Measurements from ENCODE around the gene PDE4D.

DNA sequence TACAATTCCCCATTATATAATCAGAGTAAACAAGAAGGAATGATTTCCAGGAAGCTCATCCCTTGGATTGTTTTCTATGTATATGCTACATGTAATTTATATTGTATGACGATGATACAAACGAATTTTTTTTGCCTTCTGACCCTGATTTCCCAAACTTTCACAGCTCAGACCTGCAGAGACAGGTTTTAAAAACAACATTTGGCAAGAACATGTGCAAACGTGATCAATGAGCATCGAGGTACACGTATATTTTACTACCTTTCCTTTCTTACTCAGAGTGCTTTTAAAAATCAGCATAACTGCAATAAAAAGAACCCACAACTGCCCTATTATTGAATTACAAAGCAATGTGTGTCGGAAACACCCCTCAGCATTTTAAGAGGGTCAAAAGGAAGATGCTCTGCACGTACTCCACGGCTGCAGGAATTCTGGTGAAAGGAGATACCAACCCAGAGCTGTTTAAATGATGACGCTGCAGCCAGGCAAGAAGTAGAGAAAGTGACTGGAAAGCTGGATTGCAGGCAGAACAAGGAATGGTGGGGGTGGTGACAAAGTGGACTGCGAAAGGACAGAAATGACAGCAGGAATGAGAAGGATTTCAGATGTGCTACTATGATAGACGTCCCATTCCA lies 777.2 kb downstream of the PDE4D start:
- TF ChIP-seq CTCF (IDR thresholded peaks at IDR 0.05): no peak
- no peak for TF ChIP-seq POLR2A (IDR thresholded peaks at IDR 0.05)

Measured in esophagus squamous epithelium (tissue), 4 donors.